ENCODE data around the gene DRAXIN.

DRAXIN gene

DNA sequence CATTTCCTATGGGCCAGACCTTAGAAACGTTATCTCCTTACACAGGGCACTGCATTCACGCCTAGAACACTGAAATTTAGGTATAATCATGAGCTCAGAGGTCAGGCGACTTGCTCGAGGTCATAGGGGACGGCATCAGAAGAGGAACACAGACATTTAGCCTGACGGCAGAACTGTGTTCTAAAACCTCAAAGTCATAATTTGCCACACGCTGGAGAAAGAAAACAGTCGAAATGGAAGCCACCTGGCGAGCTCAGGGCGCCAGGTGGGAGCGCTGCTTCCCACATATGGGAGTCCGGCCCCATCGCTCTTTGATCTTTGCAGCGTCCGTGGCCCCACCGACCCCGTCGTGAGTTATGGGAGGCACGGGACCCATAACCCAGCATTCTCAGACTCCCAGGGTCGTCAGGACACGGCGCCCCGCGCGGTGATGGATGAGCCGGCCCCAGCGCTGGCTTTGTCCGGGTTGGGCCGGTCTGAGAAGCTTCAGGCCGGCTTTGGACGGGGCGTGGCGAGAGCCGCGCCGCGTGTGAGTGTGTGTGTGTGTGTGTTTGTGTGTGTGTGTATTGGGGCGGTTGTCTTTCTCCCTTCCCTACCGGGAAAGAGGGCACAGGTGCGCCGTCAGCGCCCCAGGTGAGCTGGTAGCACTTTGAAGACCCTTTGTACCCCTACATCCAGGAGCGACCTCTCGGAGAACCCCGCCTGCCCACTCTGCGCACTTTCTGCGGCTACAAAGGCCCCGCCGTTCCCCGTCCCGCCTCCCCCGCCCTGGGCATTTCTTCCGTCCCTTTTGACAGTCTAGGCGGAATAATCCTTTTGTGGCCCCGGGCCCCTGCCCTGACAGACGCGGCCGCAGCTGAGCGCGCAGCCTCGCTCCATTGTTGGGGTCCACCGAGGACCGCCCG lies 861 bp upstream of the DRAXIN start:
- DNase-seq = peak; percentile 25

- DNase-seq = no peak
Measured at GRCh38 chr1:11691928-11692711, 610 bp downstream of the DRAXIN start.

- DNase-seq = peak; percentile 79
Measured at GRCh38 chr1:11693024-11693590, 1.6 kb downstream of the DRAXIN start.

DNA sequence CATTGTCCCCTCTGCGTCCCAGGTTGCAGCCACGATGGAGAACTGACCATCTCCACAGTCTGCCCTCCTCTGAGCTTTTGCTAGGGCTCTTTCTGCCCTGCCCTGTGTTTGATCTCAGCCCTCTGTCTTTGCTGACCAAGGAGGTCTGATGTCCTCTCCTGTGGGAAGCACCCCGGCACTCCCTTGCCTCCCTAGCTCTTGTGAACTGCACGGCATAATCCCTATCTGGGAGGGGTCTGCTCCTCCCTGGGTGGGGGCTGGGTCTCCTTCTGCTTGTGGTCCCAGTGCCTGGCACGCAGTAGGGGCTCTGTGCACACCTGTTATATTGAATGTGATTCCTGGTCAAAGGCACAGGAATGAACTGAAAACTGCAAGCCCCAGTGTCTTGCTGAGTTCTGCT lies 2.4 kb downstream of the DRAXIN start:
- no peak for DNase-seq

GRCh38 chr1:11695861-11696260 lies 4.4 kb downstream of the DRAXIN start:
- DNase-seq = no peak

DNA sequence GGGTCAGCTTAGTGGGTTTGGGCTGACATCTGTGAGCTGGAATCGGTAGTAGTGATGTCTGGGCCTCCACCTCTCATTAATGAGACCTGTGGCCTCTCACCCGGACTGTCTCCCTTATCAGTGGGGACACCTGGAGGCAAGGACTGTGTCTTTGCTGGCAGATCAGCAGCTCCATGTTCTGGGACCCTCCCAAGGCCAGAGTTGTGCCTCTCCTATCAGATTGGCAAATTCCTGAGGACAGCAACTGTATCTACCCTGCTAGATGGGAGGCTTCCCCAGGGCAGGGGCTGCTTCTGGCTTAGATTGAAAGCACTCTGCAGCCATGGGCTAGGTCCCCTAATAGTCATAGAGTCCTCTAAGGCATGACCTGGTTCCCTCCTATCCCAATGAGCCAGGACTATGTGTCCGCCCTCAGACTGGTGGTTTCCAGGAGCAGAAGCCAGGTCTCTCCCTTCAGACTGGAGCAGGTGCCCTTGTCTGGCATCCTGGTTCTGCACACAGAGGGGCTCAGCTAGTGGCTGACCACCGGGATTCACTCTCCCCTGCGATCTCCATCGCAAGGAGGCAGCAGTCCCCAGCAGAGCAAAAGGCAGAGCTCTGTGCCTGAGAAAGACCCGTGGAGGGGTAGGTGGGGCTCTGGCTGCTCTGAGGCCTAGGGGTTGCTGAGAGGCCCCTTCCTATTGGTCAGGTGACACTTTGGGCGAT lies 5.8 kb downstream of the DRAXIN start:
- peak; percentile 63 for DNase-seq

- DNase-seq = no peak
Measured at GRCh38 chr1:11697893-11698210, 6.3 kb downstream of the DRAXIN start.

- no peak for DNase-seq
Measured at GRCh38 chr1:11700601-11701467, 9.3 kb downstream of the DRAXIN start.

- no peak for DNase-seq
Measured at GRCh38 chr1:11701551-11701961, 10.0 kb downstream of the DRAXIN start.

GRCh38 chr1:11701981-11702803 lies 10.7 kb downstream of the DRAXIN start:
- DNase-seq = no peak

DNA sequence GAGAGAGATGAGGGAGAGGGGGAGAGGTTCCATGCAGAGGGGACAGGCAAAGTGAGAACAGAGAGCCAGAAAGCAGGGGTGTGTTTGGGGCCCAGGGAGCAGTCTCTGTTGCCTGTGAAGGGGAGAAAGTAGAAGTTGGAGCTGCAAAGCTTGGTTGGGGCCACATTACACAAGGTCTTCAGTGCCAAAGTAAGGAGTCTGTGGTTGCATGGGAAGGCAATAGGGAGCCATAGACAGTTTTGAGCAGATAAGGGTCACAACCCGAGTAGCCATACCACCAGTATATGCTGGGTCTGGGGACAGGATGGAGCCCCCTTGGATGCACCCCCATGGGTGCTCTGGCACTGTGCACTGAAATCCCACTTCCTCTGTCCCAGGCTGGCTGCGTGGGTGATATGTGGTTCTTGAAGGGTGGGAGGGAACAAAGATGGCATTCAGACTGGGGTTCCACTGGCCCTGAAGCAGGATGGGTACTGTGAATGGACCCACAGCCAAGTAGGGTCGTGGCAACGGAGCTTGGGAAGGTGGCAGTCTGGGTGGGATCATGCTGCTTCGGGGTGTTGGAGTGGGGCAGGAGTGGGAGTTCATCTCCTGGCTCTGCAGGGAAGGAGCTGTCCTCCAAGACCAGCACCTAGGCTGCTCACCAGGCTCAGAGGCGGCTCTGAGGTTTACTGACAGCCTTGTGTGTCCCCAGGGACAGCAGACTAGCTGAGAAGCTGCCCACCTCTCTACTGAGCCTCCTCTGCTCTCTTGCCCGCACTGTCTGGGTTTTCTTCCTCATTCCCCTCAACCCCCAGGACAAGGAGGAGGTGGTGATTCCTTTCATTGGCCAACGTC lies 12.1 kb downstream of the DRAXIN start:
- DNase-seq = no peak

GRCh38 chr1:11704194-11704529 lies 12.7 kb downstream of the DRAXIN start:
- DNase-seq = no peak

DNA sequence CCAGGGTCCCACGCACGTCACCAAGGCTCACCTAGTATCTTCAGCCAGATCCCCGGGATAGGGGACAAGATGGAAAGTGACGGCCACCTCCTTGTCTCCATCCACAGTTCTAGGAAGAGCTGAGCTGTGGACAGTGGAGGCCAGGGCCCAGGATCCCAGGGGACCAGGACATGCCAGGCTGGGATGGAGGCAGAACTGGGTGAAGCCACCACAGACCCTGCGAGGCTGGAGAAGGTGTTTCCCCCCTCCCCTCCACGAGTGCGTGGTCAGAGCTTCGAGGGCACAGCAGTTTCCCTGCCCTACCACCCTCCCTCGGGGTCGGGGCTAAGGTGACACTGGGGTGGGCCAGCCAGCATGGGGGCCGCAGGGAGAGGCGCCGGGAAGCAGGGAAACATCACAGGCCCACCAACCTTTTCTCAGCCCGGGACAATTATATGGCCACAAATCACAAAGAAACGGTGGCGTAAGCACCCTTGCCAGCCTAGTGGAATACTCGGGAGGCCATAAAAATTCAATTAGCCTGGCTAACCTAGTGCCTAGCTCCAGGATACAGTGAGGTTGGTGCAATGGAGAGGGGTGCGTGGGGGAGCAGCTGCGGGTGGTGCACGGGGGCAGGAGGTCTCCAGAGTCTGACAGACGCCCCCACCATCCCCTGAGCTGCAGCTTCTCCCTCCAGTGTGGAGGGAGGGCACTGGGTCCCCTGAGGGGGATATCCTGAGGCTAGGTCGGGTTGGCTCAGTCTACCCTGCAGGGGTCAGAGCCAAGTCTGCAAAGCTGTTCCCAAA lies 13.4 kb downstream of the DRAXIN start:
- no peak for DNase-seq

DNA sequence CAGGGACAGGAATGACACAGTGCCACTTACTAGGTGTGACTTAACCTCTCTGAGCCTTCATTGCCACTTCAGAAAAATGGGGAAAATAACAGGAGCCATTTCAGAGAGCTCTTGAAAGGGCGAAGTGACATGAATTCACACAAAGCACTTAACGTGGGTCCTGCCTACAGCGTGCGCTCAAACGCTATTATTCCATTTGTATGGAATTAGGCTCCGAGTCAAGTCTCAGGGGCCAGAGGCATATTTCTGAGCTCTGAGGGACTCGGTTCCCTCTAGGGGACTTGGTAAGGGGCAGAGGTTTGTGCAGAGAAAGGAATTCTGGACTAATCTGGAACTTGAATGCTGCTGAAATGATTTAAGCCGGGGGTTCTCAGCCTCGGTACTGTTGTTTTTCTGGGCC lies 14.1 kb downstream of the DRAXIN start:
- DNase-seq = no peak

DNA sequence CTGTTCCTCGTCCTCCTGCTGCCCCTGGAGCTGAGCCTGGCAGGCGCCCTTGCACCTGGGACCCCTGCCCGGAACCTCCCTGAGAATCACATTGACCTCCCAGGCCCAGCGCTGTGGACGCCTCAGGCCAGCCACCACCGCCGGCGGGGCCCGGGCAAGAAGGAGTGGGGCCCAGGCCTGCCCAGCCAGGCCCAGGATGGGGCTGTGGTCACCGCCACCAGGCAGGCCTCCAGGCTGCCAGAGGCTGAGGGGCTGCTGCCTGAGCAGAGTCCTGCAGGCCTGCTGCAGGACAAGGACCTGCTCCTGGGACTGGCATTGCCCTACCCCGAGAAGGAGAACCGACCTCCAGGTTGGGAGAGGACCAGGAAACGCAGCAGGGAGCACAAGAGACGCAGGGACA lies 14.8 kb downstream of the DRAXIN start:
- no peak for DNase-seq

GRCh38 chr1:11707621-11708276 lies 16.2 kb downstream of the DRAXIN start:
- DNase-seq = peak; percentile 77

GRCh38 chr1:11708554-11709350 lies 17.2 kb downstream of the DRAXIN start:
- DNase-seq = peak; percentile 47

GRCh38 chr1:11711490-11711889 lies 20.0 kb downstream of the DRAXIN start:
- DNase-seq = no peak

Measured in hematopoietic multipotent progenitor cell treated with erythropoietin and hydrocortisone succinate and interleukin-3 and kit ligand, for 4 days (in vitro differentiated cells).